Cardiac fibroblast (primary cell): ENCODE results near the gene EIF2S3.
"Not testable (repeated sequence)": the region's sequence is repeated elsewhere in the genome, so short reads cannot be mapped to it uniquely, and the experiment has no call there.

Source experiments
- DNase-seq, 2 donors: peaks; one replicate each; pipeline versions ENCODE4 v3.0.0 to v3.0.0-alpha.2; 2010; ENCODE audit warnings: low read depth in 2 of 2
- H3K4me3 ChIP-seq, 2 donors: replicated peaks in 1 of 2; 1 replicate in 1 of 2; 2 replicates in 1 of 2; pipeline ENCODE4 v1.5.1; 2011; ENCODE audit warnings: low read depth in 2 of 2, low read length in 2 of 2, mild to moderate bottlenecking in 2 of 2, moderate library complexity in 1 of 2
- CTCF ChIP-seq: IDR thresholded peaks from one replicate; pipeline ENCODE4 v1.5.1; 2011; ENCODE audit warnings: low read depth, mild to moderate bottlenecking, low read length, inconsistent platforms

The EIF2S3 gene

GRCh38 chrX:24025741-24026403 lies 28.9 kb upstream of the EIF2S3 start:
- H3K4me3 ChIP-seq = peak overlapping the region; percentile 63 to 68
- DNase-seq = peak; percentile 81 to 84
- TF ChIP-seq CTCF = no peak

- no peak for TF ChIP-seq CTCF
- peak in 1 of 2 donors; percentile 22 for DNase-seq
- peak overlapping the region; percentile 19 to 68 for H3K4me3 ChIP-seq
Measured at GRCh38 chrX:24026432-24026831, 28.3 kb upstream of the EIF2S3 start.

GRCh38 chrX:24027086-24027485 lies 27.7 kb upstream of the EIF2S3 start, which contains the start of gene KLHL15:
Gene KLHL15, minus strand, starts transcription at chrX:24027186. Its CDS starts 20,493 bp downstream, at chrX:24006693.
- peak within 1 kb of the TSS; percentile 63 to 68 for H3K4me3 ChIP-seq
- no peak for TF ChIP-seq CTCF

GRCh38 chrX:24027985-24028384 lies 26.8 kb upstream of the EIF2S3 start:
- H3K4me3 ChIP-seq = no peak overlapping the region
- no peak for DNase-seq
- no peak for TF ChIP-seq CTCF

More at GRCh38 chrX:24027086-24027485, 27.7 kb upstream of the EIF2S3 start, which contains the start of gene KLHL15:
- DNase-seq = no peak

- no peak overlapping the region for H3K4me3 ChIP-seq
- no peak for TF ChIP-seq CTCF
- DNase-seq = no peak
Measured at GRCh38 chrX:24030597-24030996, 24.2 kb upstream of the EIF2S3 start.

GRCh38 chrX:24034485-24034884 lies 20.3 kb upstream of the EIF2S3 start:
- no peak for TF ChIP-seq CTCF
- no peak overlapping the region for H3K4me3 ChIP-seq
- DNase-seq = no peak

GRCh38 chrX:24037729-24038128 lies 17.0 kb upstream of the EIF2S3 start:
- no peak for DNase-seq
- H3K4me3 ChIP-seq = no peak overlapping the region
- TF ChIP-seq CTCF = no peak

GRCh38 chrX:24046060-24046459 lies 8.7 kb upstream of the EIF2S3 start:
- H3K4me3 ChIP-seq, DNase-seq: not testable (repeated sequence)

GRCh38 chrX:24049643-24050042 lies 5.1 kb upstream of the EIF2S3 start:
- not testable (repeated sequence) for DNase-seq, H3K4me3 ChIP-seq

GRCh38 chrX:24050522-24051318 lies 4.0 kb upstream of the EIF2S3 start:
- DNase-seq, H3K4me3 ChIP-seq: not testable (repeated sequence)
